ENCODE results near the gene SLIT3.

- TF ChIP-seq EZH2 (IDR thresholded peaks at IDR 0.05; ENCODE audit: borderline replicate concordance): no peak
- TF ChIP-seq CTCF (IDR thresholded peaks at IDR 0.05; ENCODE audit: poor library complexity): no peak
Measured at GRCh38 chr5:169064093-169064492, 236.8 kb downstream of the SLIT3 start.
